Measurements from ENCODE around the gene MTMR10.

DNA sequence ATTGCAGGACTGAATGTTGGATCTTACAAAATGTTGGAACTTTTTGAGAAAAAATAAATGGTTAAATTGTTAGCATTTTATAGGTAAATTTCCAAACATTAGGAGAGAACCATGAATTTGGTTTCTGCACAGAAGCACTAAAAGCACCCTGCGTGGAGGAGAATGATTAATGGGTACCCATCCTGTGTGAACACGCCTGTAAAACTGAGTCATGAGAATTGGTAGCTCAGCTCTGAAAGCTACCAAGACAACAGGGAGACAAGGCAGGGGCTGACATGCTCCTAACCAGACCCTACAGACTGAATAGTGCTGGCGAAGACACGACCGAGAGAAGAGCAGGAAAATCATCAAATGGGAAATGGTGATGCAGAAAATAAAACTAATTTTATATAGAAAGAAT lies 32.4 kb upstream of the MTMR10 start:
- TF ChIP-seq, protein P1, sequence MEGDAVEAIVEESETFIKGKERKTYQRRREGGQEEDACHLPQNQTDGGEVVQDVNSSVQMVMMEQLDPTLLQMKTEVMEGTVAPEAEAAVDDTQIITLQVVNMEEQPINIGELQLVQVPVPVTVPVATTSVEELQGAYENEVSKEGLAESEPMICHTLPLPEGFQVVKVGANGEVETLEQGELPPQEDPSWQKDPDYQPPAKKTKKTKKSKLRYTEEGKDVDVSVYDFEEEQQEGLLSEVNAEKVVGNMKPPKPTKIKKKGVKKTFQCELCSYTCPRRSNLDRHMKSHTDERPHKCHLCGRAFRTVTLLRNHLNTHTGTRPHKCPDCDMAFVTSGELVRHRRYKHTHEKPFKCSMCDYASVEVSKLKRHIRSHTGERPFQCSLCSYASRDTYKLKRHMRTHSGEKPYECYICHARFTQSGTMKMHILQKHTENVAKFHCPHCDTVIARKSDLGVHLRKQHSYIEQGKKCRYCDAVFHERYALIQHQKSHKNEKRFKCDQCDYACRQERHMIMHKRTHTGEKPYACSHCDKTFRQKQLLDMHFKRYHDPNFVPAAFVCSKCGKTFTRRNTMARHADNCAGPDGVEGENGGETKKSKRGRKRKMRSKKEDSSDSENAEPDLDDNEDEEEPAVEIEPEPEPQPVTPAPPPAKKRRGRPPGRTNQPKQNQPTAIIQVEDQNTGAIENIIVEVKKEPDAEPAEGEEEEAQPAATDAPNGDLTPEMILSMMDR (IDR thresholded peaks at IDR 0.05) = no peak
- no peak for TF ChIP-seq POLR2A (IDR thresholded peaks at IDR 0.05)
- no peak for TF ChIP-seq EP300 (IDR thresholded peaks at IDR 0.05)

Measured in suprapubic skin (tissue), 3 donors.